ENCODE data around the gene TSSC4.

GRCh38 chr11:2410616-2411015 lies 10.1 kb downstream of the TSSC4 start:
- TF ChIP-seq, protein P1, sequence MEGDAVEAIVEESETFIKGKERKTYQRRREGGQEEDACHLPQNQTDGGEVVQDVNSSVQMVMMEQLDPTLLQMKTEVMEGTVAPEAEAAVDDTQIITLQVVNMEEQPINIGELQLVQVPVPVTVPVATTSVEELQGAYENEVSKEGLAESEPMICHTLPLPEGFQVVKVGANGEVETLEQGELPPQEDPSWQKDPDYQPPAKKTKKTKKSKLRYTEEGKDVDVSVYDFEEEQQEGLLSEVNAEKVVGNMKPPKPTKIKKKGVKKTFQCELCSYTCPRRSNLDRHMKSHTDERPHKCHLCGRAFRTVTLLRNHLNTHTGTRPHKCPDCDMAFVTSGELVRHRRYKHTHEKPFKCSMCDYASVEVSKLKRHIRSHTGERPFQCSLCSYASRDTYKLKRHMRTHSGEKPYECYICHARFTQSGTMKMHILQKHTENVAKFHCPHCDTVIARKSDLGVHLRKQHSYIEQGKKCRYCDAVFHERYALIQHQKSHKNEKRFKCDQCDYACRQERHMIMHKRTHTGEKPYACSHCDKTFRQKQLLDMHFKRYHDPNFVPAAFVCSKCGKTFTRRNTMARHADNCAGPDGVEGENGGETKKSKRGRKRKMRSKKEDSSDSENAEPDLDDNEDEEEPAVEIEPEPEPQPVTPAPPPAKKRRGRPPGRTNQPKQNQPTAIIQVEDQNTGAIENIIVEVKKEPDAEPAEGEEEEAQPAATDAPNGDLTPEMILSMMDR (IDR thresholded peaks at IDR 0.05): no peak
- no peak for TF ChIP-seq POLR2A (IDR thresholded peaks at IDR 0.05)

All from right lobe of liver (tissue), 4 donors.